Measurements from ENCODE around the gene EFNA3. TPM values are rescaled to one million over a fixed set of nuclear protein-coding genes. Genes with fewer than 3 reads are reported as not detected.

Gene EFNA3
- total RNA-seq, 4 donors from 2014 or later = 28.8 to 104 (median 77.6) TPM

DNA sequence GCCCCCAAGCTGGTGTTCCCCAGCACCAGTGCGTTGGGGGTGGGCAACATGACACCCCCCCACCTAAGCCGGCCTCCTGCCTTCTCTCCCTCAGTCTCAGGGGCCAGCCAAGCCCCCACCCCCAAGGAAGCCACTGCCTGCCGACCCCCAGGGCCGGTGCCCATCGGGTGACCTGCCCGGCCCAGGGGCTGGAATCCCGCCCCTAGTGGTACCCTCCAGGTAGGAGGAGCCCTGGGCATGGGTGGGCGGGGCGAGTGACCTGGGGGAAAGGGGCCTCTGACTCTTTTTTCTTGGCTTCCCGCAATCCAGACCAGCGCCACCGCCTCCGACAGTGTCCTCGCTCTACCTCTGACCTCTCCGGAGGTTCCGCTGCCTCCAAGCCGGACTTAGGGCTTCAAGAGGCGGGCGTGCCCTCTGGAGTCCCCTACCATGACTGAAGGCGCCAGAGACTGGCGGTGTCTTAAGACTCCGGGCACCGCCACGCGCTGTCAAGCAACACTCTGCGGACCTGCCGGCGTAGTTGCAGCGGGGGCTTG, 16.4 kb upstream of the EFNA3 start:
- Histone ChIP-seq H3K27me3 (no peaks in the 10 kb centered on the region), H3K4me3 (peak overlapping the region; percentile 63), H3K27ac (peak overlapping the region; percentile 80), H3K9me3 (no peaks in the 10 kb centered on the region), H3K36me3 (peaks cover 44% of the 10 kb centered on the region), H3K4me1 (peaks cover 43% of the 10 kb centered on the region)
- peak in 1 of 2 donors; percentile 73 for DNase-seq (ENCODE audit: low spot score in 2 of 2)
- TF ChIP-seq POLR2A (IDR thresholded peaks at IDR 0.05) = no peak
- TF ChIP-seq, protein P1, sequence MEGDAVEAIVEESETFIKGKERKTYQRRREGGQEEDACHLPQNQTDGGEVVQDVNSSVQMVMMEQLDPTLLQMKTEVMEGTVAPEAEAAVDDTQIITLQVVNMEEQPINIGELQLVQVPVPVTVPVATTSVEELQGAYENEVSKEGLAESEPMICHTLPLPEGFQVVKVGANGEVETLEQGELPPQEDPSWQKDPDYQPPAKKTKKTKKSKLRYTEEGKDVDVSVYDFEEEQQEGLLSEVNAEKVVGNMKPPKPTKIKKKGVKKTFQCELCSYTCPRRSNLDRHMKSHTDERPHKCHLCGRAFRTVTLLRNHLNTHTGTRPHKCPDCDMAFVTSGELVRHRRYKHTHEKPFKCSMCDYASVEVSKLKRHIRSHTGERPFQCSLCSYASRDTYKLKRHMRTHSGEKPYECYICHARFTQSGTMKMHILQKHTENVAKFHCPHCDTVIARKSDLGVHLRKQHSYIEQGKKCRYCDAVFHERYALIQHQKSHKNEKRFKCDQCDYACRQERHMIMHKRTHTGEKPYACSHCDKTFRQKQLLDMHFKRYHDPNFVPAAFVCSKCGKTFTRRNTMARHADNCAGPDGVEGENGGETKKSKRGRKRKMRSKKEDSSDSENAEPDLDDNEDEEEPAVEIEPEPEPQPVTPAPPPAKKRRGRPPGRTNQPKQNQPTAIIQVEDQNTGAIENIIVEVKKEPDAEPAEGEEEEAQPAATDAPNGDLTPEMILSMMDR (IDR thresholded peaks at IDR 0.05) = no peak
- no peak for TF ChIP-seq EP300 (IDR thresholded peaks at IDR 0.05)
- no peak for TF ChIP-seq POLR2AphosphoS5 (IDR thresholded peaks at IDR 0.05)
- WGBS = 52% methylated on average over 23 of the region's 29 CpGs

DNA sequence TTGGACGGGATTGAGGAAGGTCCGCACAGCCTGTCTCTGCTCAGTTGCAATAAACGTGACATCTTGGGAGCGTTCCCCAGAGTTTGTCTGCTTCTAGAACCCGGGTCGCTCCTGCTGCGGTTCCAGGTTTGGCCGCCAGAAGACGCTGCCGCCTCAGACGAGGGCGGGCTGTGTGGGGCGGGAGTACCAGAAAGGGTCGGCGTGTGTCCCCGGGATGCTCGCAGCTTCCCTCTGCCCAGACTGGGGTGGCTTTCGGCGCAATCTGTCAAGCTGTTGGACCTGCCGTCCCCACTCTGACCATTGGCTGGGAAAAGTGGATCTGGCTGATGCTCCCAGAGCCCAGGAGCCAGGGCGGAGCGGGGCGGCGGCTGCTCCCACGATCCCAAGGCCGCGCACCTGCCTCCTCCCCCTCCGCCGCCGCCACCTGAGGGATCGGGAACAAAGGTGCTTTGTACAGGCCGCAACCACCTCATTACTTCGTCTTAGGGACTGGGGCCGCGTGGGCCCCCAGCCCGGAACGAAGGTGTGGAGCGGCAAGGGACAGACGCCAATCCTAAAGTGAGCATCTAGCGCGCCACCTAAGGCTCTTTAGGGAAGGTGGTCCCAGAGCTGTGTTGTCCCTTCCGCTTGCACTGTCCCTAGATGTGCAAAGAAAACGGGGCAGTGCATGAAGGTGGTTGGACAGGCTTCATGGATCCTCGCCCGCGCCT, 15.8 kb upstream of the EFNA3 start:
- Histone ChIP-seq H3K36me3 (peaks cover 39% of the 10 kb centered on the region), H3K4me3 (peak overlapping the region; percentile 63), H3K27me3 (no peaks in the 10 kb centered on the region), H3K9me3 (no peaks in the 10 kb centered on the region), H3K4me1 (peaks cover 43% of the 10 kb centered on the region), H3K27ac (peak overlapping the region; percentile 80)
- peak in 1 of 2 donors; percentile 81 for DNase-seq (ENCODE audit: low spot score in 2 of 2)
- TF ChIP-seq POLR2A (IDR thresholded peaks at IDR 0.05) (no peak), EP300 (IDR thresholded peaks at IDR 0.05) (no peak), POLR2AphosphoS5 (IDR thresholded peaks at IDR 0.05) (no peak)
- TF ChIP-seq, protein P1 (IDR thresholded peaks at IDR 0.05) = peak; percentile 46 to 87
- 3% methylated on average over 26 of the region's 46 CpGs for WGBS

DNA sequence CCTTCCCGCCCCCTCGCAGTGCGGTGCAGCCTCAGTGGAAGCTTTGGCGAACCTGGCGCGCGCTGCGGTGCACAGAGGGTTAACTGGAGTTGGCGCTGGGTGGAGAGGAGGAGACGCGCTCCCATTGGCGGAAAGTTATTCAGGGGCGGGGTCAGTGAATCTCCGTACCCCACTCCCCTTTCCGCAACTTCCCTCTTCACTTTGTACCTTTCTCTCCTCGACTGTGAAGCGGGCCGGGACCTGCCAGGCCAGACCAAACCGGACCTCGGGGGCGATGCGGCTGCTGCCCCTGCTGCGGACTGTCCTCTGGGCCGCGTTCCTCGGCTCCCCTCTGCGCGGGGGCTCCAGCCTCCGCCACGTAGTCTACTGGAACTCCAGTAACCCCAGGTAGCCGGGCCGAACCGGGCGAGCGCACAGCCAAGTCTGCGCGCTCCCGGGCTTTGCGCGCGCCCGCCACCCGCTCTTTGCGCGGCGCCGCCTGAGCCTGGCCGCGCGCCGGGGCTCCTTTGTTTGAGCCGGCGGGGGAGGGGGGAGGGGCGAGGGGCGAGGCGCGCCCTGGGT, 15.0 kb upstream of the EFNA3 start, which contains the start of gene EFNA4:
Gene EFNA4, plus strand, starts transcription at position 191 of the 561 bp plus-strand sequence. Its CDS starts 84 bp downstream, at position 275.
- peaks cover 43% of the 10 kb centered on the region for H3K4me1 ChIP-seq
- DNase-seq (ENCODE audit: low spot score in 2 of 2) = peak; percentile 91 to 95
- no peaks in the 10 kb centered on the region for H3K9me3 ChIP-seq
- H3K4me3 ChIP-seq = peak within 1 kb of the TSS; percentile 63
- WGBS = under 1% methylated on average over 23 of the region's 57 CpGs
- TF ChIP-seq POLR2AphosphoS5 (IDR thresholded peaks at IDR 0.05) (peak in 1 of 3 donors; percentile 36), EP300 (IDR thresholded peaks at IDR 0.05) (no peak), POLR2A (IDR thresholded peaks at IDR 0.05) (peak in 1 of 2 donors; percentile 34)
- TF ChIP-seq, protein P1 (IDR thresholded peaks at IDR 0.05) = no peak
- H3K27me3 ChIP-seq = no peaks in the 10 kb centered on the region
- peaks cover 34% of the 10 kb centered on the region for H3K36me3 ChIP-seq
- H3K27ac ChIP-seq = peak within 1 kb of the TSS; percentile 80

DNA sequence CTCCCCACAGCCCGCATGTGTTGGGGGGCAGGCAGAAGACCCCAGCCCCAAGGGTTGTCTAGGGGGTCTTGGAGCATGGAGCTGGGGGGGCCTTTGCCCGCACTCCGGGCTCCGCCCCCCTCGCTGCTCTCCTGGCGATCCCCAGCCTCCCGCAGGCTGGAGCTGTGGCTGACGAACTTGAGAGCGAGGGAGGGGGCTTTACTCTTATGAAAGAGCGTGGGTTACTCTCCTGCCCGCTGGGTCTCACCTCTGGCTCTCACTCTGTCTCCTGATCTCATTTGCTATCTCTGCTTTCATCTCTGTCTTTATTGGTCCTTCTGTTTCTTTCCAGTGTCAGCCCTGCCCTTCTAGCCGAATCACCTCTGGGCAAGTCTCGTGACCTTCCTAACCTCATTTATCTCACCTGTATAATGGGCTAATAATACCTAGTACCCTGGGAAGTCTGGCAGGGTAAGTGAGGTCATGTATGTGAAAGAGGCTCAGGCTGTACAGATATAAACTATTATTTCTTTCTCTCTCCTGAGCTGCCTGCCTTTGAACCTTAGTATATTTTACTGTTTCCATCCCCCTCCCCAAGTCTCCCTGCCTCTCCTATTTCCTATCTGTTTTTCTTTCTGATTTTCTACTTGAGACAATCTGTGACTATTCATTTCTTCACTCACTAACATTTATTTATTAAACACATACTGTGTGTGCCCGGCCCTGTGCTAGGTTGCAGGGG, 14.4 kb upstream of the EFNA3 start:
- Histone ChIP-seq H3K27ac (peak overlapping the region; percentile 80), H3K4me3 (peak overlapping the region; percentile 63), H3K27me3 (no peaks in the 10 kb centered on the region), H3K4me1 (peaks cover 43% of the 10 kb centered on the region), H3K9me3 (no peaks in the 10 kb centered on the region), H3K36me3 (peaks cover 34% of the 10 kb centered on the region)
- no peak for DNase-seq (ENCODE audit: low spot score in 2 of 2)
- TF ChIP-seq EP300 (IDR thresholded peaks at IDR 0.05) = no peak
- no peak for TF ChIP-seq POLR2AphosphoS5 (IDR thresholded peaks at IDR 0.05)
- TF ChIP-seq, protein P1 (IDR thresholded peaks at IDR 0.05) = no peak
- 13% methylated on average over 8 of the region's 14 CpGs for WGBS

Data from suprapubic skin (tissue), 4 donors.